H9 (cell line): ENCODE data around the gene TRIM26. TPM values are rescaled to one million over a fixed set of nuclear protein-coding genes. Genes with fewer than 3 reads are reported as not detected.
"Not testable (repeated sequence)": the region's sequence is repeated elsewhere in the genome, so short reads cannot be mapped to it uniquely, and the experiment has no call there.

Source experiments
- DNase-seq: peaks from one replicate; pipeline ENCODE4 v3.0.0-alpha.2; 2017
- H2AFZ ChIP-seq: one replicate; pipeline ENCODE4 v1.6.1; 2013; ENCODE audit warnings: mild to moderate bottlenecking, low read length, control low read depth, moderate library complexity
- H2AK5ac ChIP-seq: 2 replicates; pipeline ENCODE4 v1.6.1; 2013; ENCODE audit warnings: low read length, control low read depth, mixed read lengths; ENCODE audit not compliant: insufficient read length
- H2BK120ac ChIP-seq: one replicate; pipeline ENCODE4 v1.6.1; 2013; ENCODE audit warnings: low read depth, mild to moderate bottlenecking, low read length, control low read depth, inconsistent platforms; ENCODE audit not compliant: poor library complexity, severe bottlenecking
- H2BK12ac ChIP-seq: 2 replicates; pipeline ENCODE4 v1.6.1; 2013; ENCODE audit warnings: low read length, control low read depth, mixed read lengths, low read depth; ENCODE audit not compliant: insufficient read length
- H2BK15ac ChIP-seq: 2 replicates; pipeline ENCODE4 v1.6.1; 2013; ENCODE audit warnings: low read depth, low read length, control low read depth
- H2BK20ac ChIP-seq: one replicate; pipeline ENCODE4 v1.6.1; 2013; ENCODE audit warnings: low read depth, mild to moderate bottlenecking, low read length, control low read depth, inconsistent platforms; ENCODE audit not compliant: poor library complexity, severe bottlenecking
- H2BK5ac ChIP-seq: 2 replicates; pipeline ENCODE4 v1.6.1; 2013; ENCODE audit warnings: low read length, control low read depth, mixed read lengths; ENCODE audit not compliant: insufficient read length
- H3K14ac ChIP-seq: 2 replicates; pipeline ENCODE4 v1.6.1; 2013; ENCODE audit warnings: low read length, control low read depth; ENCODE audit not compliant: insufficient read depth
- H3K18ac ChIP-seq: 2 replicates; pipeline ENCODE4 v1.6.1; 2013; ENCODE audit warnings: low read depth, mild to moderate bottlenecking, mixed read lengths, low read length, control low read depth; ENCODE audit not compliant: insufficient read length
- H3K23ac ChIP-seq: 2 replicates; pipeline ENCODE4 v1.6.1; 2013; ENCODE audit warnings: low read length, control low read depth, mixed read lengths, low read depth; ENCODE audit not compliant: insufficient read length
- H3K23me2 ChIP-seq: 2 replicates; pipeline ENCODE4 v1.6.1; 2013; ENCODE audit warnings: low read depth, mild to moderate bottlenecking, mixed read lengths, low read length, control low read depth; ENCODE audit not compliant: insufficient read length, poor library complexity, severe bottlenecking
- H3K27ac ChIP-seq: 2 replicates; pipeline ENCODE4 v1.5.1; 2013; ENCODE audit warnings: low read length, control low read depth, mixed read lengths, low read depth; ENCODE audit not compliant: insufficient read length
- H3K27me3 ChIP-seq: 2 replicates; pipeline ENCODE4 v1.6.1; 2013; ENCODE audit warnings: low read length, control low read depth, inconsistent platforms; ENCODE audit not compliant: insufficient read depth
- H3K4ac ChIP-seq: 2 replicates; pipeline ENCODE4 v1.6.1; 2013; ENCODE audit warnings: low read depth, mild to moderate bottlenecking, control low read depth, inconsistent platforms, low read length, moderate library complexity
- H3K4me1 ChIP-seq: 2 replicates; pipeline ENCODE4 v1.6.1; 2013; ENCODE audit warnings: low read length, control low read depth, inconsistent platforms; ENCODE audit not compliant: insufficient read depth
- H3K4me2 ChIP-seq: 2 replicates; pipeline ENCODE4 v1.6.1; 2013; ENCODE audit warnings: low read length, control low read depth, mixed read lengths; ENCODE audit not compliant: insufficient read length, insufficient read depth
- H3K56ac ChIP-seq: 2 replicates; pipeline ENCODE4 v1.6.1; 2013; ENCODE audit warnings: low read depth, mild to moderate bottlenecking, mixed read lengths, low read length, control low read depth; ENCODE audit not compliant: insufficient read length
- H3K79me1 ChIP-seq: 2 replicates; pipeline ENCODE4 v1.6.1; 2013; ENCODE audit warnings: low read depth, mild to moderate bottlenecking, moderate library complexity, low read length, control low read depth, inconsistent platforms; ENCODE audit not compliant: insufficient read depth, poor library complexity, severe bottlenecking
- H3K79me2 ChIP-seq: 2 replicates; pipeline ENCODE4 v1.6.1; 2013; ENCODE audit warnings: low read length, control low read depth, inconsistent platforms; ENCODE audit not compliant: insufficient read depth
- H3K9ac ChIP-seq: 2 replicates; pipeline ENCODE4 v1.6.1; 2013; ENCODE audit warnings: low read length, control low read depth, mixed read lengths; ENCODE audit not compliant: insufficient read length; ENCODE audit errors: extremely low read depth
- H3K9me3 ChIP-seq: one replicate; pipeline ENCODE4 v1.6.1; 2013; ENCODE audit warnings: low read depth, low read length, inconsistent platforms; ENCODE audit not compliant: control insufficient read depth
- H3T11ph ChIP-seq: one replicate; pipeline ENCODE4 v1.6.1; 2013; ENCODE audit warnings: mild to moderate bottlenecking, low read length, control low read depth, inconsistent platforms
- H4K20me1 ChIP-seq: one replicate; pipeline ENCODE4 v1.6.1; 2013; ENCODE audit not compliant: control insufficient read depth, insufficient read length, insufficient read depth
- H4K5ac ChIP-seq: 2 replicates; pipeline ENCODE4 v1.6.1; 2013; ENCODE audit warnings: low read depth, mild to moderate bottlenecking, mixed read lengths, low read length, control low read depth; ENCODE audit not compliant: insufficient read length
- H4K8ac ChIP-seq: replicated peaks from 2 replicates; pipeline ENCODE4 v1.6.1; 2013; ENCODE audit warnings: low read length, control low read depth, mixed read lengths, low read depth; ENCODE audit not compliant: insufficient read length
- H4K91ac ChIP-seq: 2 replicates; pipeline ENCODE4 v1.6.1; 2013; ENCODE audit warnings: low read depth, mild to moderate bottlenecking, moderate library complexity, mixed read lengths, low read length, control low read depth; ENCODE audit not compliant: insufficient read length
- H3K27ac Mint-ChIP-seq, 3 experiments: 2 replicates in 2 of 3; 3 replicates in 1 of 3; pipeline ENCODE4 v1.8.0; 2020 to 2021; ENCODE audit warnings: mixed read lengths in 3 of 3, mild to moderate bottlenecking in 1 of 3, moderate library complexity in 1 of 3
- H3K27me3 Mint-ChIP-seq: 2 replicates; pipeline ENCODE4 v1.8.0; 2021; ENCODE audit warnings: low read depth, mild to moderate bottlenecking, moderate library complexity, mixed read lengths
- H3K36me3 Mint-ChIP-seq, 3 experiments: 2 replicates in 2 of 3; 3 replicates in 1 of 3; pipeline ENCODE4 v1.8.0; 2020 to 2021; ENCODE audit warnings: low read depth in 3 of 3, mixed read lengths in 3 of 3; ENCODE audit not compliant: insufficient read depth in 1 of 3
- H3K4me1 Mint-ChIP-seq, 2 experiments: 2 replicates each; pipeline ENCODE4 v1.8.0; 2020; ENCODE audit warnings: mixed read lengths in 2 of 2
- H3K4me3 Mint-ChIP-seq, 2 experiments: 2 replicates in 1 of 2; 3 replicates in 1 of 2; pipeline ENCODE4 v1.8.0; 2020 to 2021; ENCODE audit warnings: mild to moderate bottlenecking in 2 of 2, mixed read lengths in 2 of 2, moderate library complexity in 1 of 2
- H3K9me3 Mint-ChIP-seq, 2 experiments: 2 replicates in 1 of 2; 3 replicates in 1 of 2; pipeline ENCODE4 v1.8.0; 2020; ENCODE audit warnings: mild to moderate bottlenecking in 2 of 2, mixed read lengths in 2 of 2, moderate library complexity in 1 of 2
- CTCF ChIP-seq: fragments of 200-600 bp; sonication (generic); conservative IDR thresholded peaks from 3 replicates; pipeline ENCODE4 v1.8.0; 2021; ENCODE audit warnings: antibody characterized with exemption, mild to moderate bottlenecking
- WGBS: extraction: QIAGEN DNeasy Blood & Tissue Kit; methylation state at CpG from one replicate; pipeline ENCODE4 v1.1.7; 2013; ENCODE audit warnings: missing lambda C conversion rate, low lambda C conversion rate, mixed read lengths; ENCODE audit not compliant: insufficient read length; ENCODE audit errors: extremely low coverage; 5-methylcytosine and 5-hydroxymethylcytosine counted together
- total RNA-seq: library from RNA; stranded (reverse); gene quantifications from 2 replicates; pipeline ENCODE4 v1.2.1, GENCODE V29; 2021

TRIM26 gene
- total RNA-seq, 1 experiment from 2014 or later = 35.8 TPM

GRCh38 chr6:30258204-30258603, 45.0 kb upstream of the TRIM26 start:
- Histone ChIP-seq H3K27ac (no peak overlapping the region), H2BK20ac (no peak overlapping the region), H3T11ph (no peak overlapping the region), H4K20me1 (no peaks in the 10 kb centered on the region), H2BK12ac (no peak overlapping the region), H4K8ac (no peak overlapping the region), H2BK15ac (no peak overlapping the region), H3K4me1 (peaks cover 2% of the 10 kb centered on the region; the same call in 1 of the 2 replicates), H3K18ac (peak overlapping the region; percentile 27), H3K14ac (no peak overlapping the region), H3K9me3 (no peaks in the 10 kb centered on the region), H3K79me2 (no peaks in the 10 kb centered on the region), H2BK5ac (no peak overlapping the region), H4K5ac (no peak overlapping the region), H4K91ac (no peak overlapping the region), H3K56ac (no peak overlapping the region), H3K27me3 (peaks cover 6% of the 10 kb centered on the region; the same call in 1 of the 2 replicates), H2BK120ac (no peak overlapping the region), H3K4me2 (no peak overlapping the region), H3K23me2 (peaks cover 7% of the 10 kb centered on the region), H3K4ac (no peak overlapping the region), H2AFZ (peak overlapping the region; percentile 77), H2AK5ac (peak overlapping the region; percentile 78), H3K23ac (no peak overlapping the region), H3K9ac (no peak overlapping the region), H3K79me1 (no peaks in the 10 kb centered on the region)
- H3K27ac Mint-ChIP-seq = no peak overlapping the region
- no CpG with 5 or more reads among the region's 3 CpGs for WGBS
- no peak for DNase-seq
- H3K9me3 Mint-ChIP-seq = no peaks in the 10 kb centered on the region; a peak in 1 of 5 replicates
- peaks cover 10 to 13% of the 10 kb centered on the region in 2 experiments for H3K4me1 Mint-ChIP-seq
- TF ChIP-seq CTCF = no peak
- H3K4me3 Mint-ChIP-seq = no peak overlapping the region
- H3K36me3 Mint-ChIP-seq = peaks cover 16 to 24% (median 22%) of the 10 kb centered on the region in 3 experiments; a peak in 6 of 7 replicates
- H3K27me3 Mint-ChIP-seq = peaks cover 41% of the 10 kb centered on the region

- H3K9ac ChIP-seq, H2BK120ac ChIP-seq, H3K4me3 Mint-ChIP-seq, H2AK5ac ChIP-seq, H3K23me2 ChIP-seq, H3K79me2 ChIP-seq, H3K79me1 ChIP-seq, H2BK12ac ChIP-seq, DNase-seq, H3K9me3 Mint-ChIP-seq, H4K8ac ChIP-seq, H3K27ac ChIP-seq, H3T11ph ChIP-seq, H3K18ac ChIP-seq, H3K4me1 Mint-ChIP-seq, H3K27ac Mint-ChIP-seq, H4K91ac ChIP-seq, H4K20me1 ChIP-seq, H2BK20ac ChIP-seq, H3K9me3 ChIP-seq, H3K14ac ChIP-seq, H3K4me2 ChIP-seq, H4K5ac ChIP-seq, H3K4me1 ChIP-seq, H2BK5ac ChIP-seq, H2BK15ac ChIP-seq, H3K23ac ChIP-seq, H3K27me3 ChIP-seq, H3K4ac ChIP-seq, H2AFZ ChIP-seq, H3K56ac ChIP-seq, H3K36me3 Mint-ChIP-seq: not testable (repeated sequence)
- peaks cover 42% of the 10 kb centered on the region for H3K27me3 Mint-ChIP-seq
- WGBS = no CpG with 5 or more reads among the region's 1 CpG
Observed at GRCh38 chr6:30252417-30252816, 39.2 kb upstream of the TRIM26 start.
